GM23248 (cell line): ENCODE results near the gene HAPLN2. TPM values are rescaled to one million over a fixed set of nuclear protein-coding genes. Genes with fewer than 3 reads are reported as not detected.

ENCODE experiments used
- DNase-seq: peaks from one replicate; pipeline ENCODE4 v3.0.0-alpha.2; 2015
- H2AFZ ChIP-seq: fragments of 200-600 bp; sonication (generic); 2 replicates; pipeline ENCODE4 v1.6.1; 2016; ENCODE audit warnings: antibody characterized with exemption
- H3F3A ChIP-seq: fragments of 200-600 bp; sonication (generic); 2 replicates; pipeline ENCODE4 v1.6.1; 2016; ENCODE audit warnings: mild to moderate bottlenecking, antibody characterized with exemption, mixed run types; ENCODE audit not compliant: insufficient read depth
- H3K27ac ChIP-seq: fragments of 200-600 bp; sonication (generic); 2 replicates; pipeline ENCODE4 v1.5.1; 2016; ENCODE audit warnings: mild to moderate bottlenecking
- H3K27me3 ChIP-seq: fragments of 200-600 bp; sonication (generic); replicated peaks from 2 replicates; pipeline ENCODE4 v1.6.1; 2016; ENCODE audit warnings: mild to moderate bottlenecking; ENCODE audit not compliant: insufficient read depth
- H3K36me3 ChIP-seq: fragments of 200-600 bp; sonication (generic); 2 replicates; pipeline ENCODE4 v1.6.1; 2016; ENCODE audit warnings: low read depth, mild to moderate bottlenecking
- H3K4me1 ChIP-seq: fragments of 200-600 bp; sonication (generic); 2 replicates; pipeline ENCODE4 v1.6.1; 2016; ENCODE audit warnings: mild to moderate bottlenecking; ENCODE audit not compliant: insufficient read depth
- H3K4me2 ChIP-seq: fragments of 200-600 bp; sonication (generic); one replicate; pipeline ENCODE4 v1.6.1; 2016; ENCODE audit warnings: mild to moderate bottlenecking; ENCODE audit not compliant: unreplicated experiment
- H3K4me3 ChIP-seq: fragments of 200-600 bp; sonication (generic); 2 replicates; pipeline ENCODE4 v1.5.1; 2016; ENCODE audit warnings: mild to moderate bottlenecking
- H3K79me2 ChIP-seq: fragments of 200-600 bp; sonication (generic); 2 replicates; pipeline ENCODE4 v1.6.1; 2016; ENCODE audit warnings: mild to moderate bottlenecking; ENCODE audit not compliant: insufficient read depth
- H3K9ac ChIP-seq: fragments of 200-600 bp; sonication (generic); 2 replicates; pipeline ENCODE4 v1.6.1; 2016; ENCODE audit warnings: mild to moderate bottlenecking
- H3K9me2 ChIP-seq: fragments of 200-600 bp; sonication (generic); 2 replicates; pipeline ENCODE4 v1.6.1; 2016; ENCODE audit warnings: mixed run types, mild to moderate bottlenecking, moderate library complexity; ENCODE audit not compliant: insufficient read depth
- H3K9me3 ChIP-seq: fragments of 200-600 bp; sonication (generic); one replicate; pipeline ENCODE4 v1.6.1; 2017; ENCODE audit warnings: low read depth
- H4K20me1 ChIP-seq: fragments of 200-600 bp; sonication (generic); 2 replicates; pipeline ENCODE4 v1.6.0; 2016; ENCODE audit not compliant: insufficient read depth
- EZH2 ChIP-seq: fragments of 200-600 bp; sonication (generic); IDR thresholded peaks from 2 replicates; pipeline ENCODE4 v1.6.1; 2018; ENCODE audit warnings: antibody characterized with exemption, mild to moderate bottlenecking; ENCODE audit not compliant: insufficient read depth, poor library complexity, severe bottlenecking
- EZH2phosphoT487 ChIP-seq: fragments of 200-600 bp; sonication (generic); IDR thresholded peaks from 2 replicates; pipeline ENCODE4 v1.6.1; 2018; ENCODE audit warnings: antibody characterized with exemption, moderate library complexity, mild to moderate bottlenecking, low read depth; ENCODE audit not compliant: insufficient read depth
- WGBS, 2 experiments: methylation state at CpG; one replicate each; pipeline ENCODE4 v1.1.6; 2015 to 2017; ENCODE audit warnings: low lambda C conversion rate in 2 of 2, low coverage in 1 of 2; ENCODE audit errors: missing lambda C conversion rate in 2 of 2; 5-methylcytosine and 5-hydroxymethylcytosine counted together
- in situ Hi-C: fragments of 300-500 bp; cut with MboI; formaldehyde crosslinking; loops from 2 replicates; pipeline ENCODE4 v1.15.0; 2020
- polyA plus RNA-seq: library from polyadenylated mRNA; unstranded; fragments of >200 nt; fragmentation: Nextera tagmentation; extraction: Ambion mirVana; gene quantifications from 2 replicates; pipeline ENCODE4 v1.2.1, GENCODE V29; 2016
- total RNA-seq: library from RNA; depleted of rRNA; stranded (reverse); fragments of >200 nt; shearing (Covaris generic); gene quantifications from 2 replicates; pipeline ENCODE4 v1.2.3, GENCODE V29; 2014

HAPLN2 gene
- total and polyA plus RNA-seq, 2 experiments from 2014 or later, result not detected

GRCh38 chr1:156639601-156640101 is 20.4 kb downstream of the HAPLN2 start:
- TF ChIP-seq EZH2 (no peak), EZH2phosphoT487 (no peak)
- Histone ChIP-seq H3K27me3 (peaks cover 84% of the 10 kb centered on the region), H3F3A (no peaks in the 10 kb centered on the region), H3K79me2 (no peaks in the 10 kb centered on the region), H3K4me3 (no peak overlapping the region), H3K36me3 (no peaks in the 10 kb centered on the region), H3K9me3 (no peaks in the 10 kb centered on the region), H3K27ac (no peak overlapping the region), H4K20me1 (no peaks in the 10 kb centered on the region), H2AFZ (no peak overlapping the region), H3K9ac (no peak overlapping the region), H3K4me2 (no peak overlapping the region), H3K9me2 (no peaks in the 10 kb centered on the region), H3K4me1 (no peaks in the 10 kb centered on the region)
- no peak for DNase-seq
- in situ Hi-C loops, result no loop called here
- WGBS, 2 experiments, result 38 to 46% methylated on average over 6 of the region's 6 CpGs

- peaks cover 89% of the 10 kb centered on the region for H3K27me3 ChIP-seq
- H3K9me3 ChIP-seq, result no peaks in the 10 kb centered on the region
- DNase-seq, result no peak
- H4K20me1 ChIP-seq, result no peaks in the 10 kb centered on the region
- in situ Hi-C loops, result no loop called here
- no peak for TF ChIP-seq EZH2phosphoT487
- no peak for TF ChIP-seq EZH2
- no peak overlapping the region for H3K9ac ChIP-seq
- no peak overlapping the region for H3K4me2 ChIP-seq
- H3F3A ChIP-seq, result no peaks in the 10 kb centered on the region
- H3K79me2 ChIP-seq, result no peaks in the 10 kb centered on the region
- no peaks in the 10 kb centered on the region for H3K36me3 ChIP-seq
- 25 to 27% methylated on average over 5 to 6 of the region's 6 CpGs for WGBS, 2 experiments
- no peaks in the 10 kb centered on the region for H3K4me1 ChIP-seq
- no peak overlapping the region for H3K4me3 ChIP-seq
- H3K9me2 ChIP-seq, result no peaks in the 10 kb centered on the region
- no peak overlapping the region for H3K27ac ChIP-seq
- H2AFZ ChIP-seq, result no peak overlapping the region
Measured at GRCh38 chr1:156640842-156641706, 21.9 kb downstream of the HAPLN2 start.

- no peaks in the 10 kb centered on the region for H3K9me2 ChIP-seq
- no peaks in the 10 kb centered on the region for H3K9me3 ChIP-seq
- H3K9ac ChIP-seq, result no peak within 1 kb of the TSS
- no peak within 1 kb of the TSS for H3K4me3 ChIP-seq
- H3F3A ChIP-seq, result no peaks in the 10 kb centered on the region
- H3K27me3 ChIP-seq, result peaks cover 84% of the 10 kb centered on the region
- H4K20me1 ChIP-seq, result no peaks in the 10 kb centered on the region
- H3K79me2 ChIP-seq, result no peaks in the 10 kb centered on the region
- H3K36me3 ChIP-seq, result no peaks in the 10 kb centered on the region
- in situ Hi-C loops, result no loop called here
- H3K27ac ChIP-seq, result no peak within 1 kb of the TSS
- TF ChIP-seq EZH2phosphoT487 (no peak), EZH2 (no peak)
- peak; percentile 48 for DNase-seq
- H3K4me2 ChIP-seq, result peak within 1 kb of the TSS; percentile 16
- no peaks in the 10 kb centered on the region for H3K4me1 ChIP-seq
- 1% methylated on average over 31 to 37 of the region's 46 CpGs for WGBS, 2 experiments
- H2AFZ ChIP-seq, result no peak within 1 kb of the TSS
Measured at GRCh38 chr1:156641761-156642264, 22.6 kb downstream of the HAPLN2 start, which contains the start of gene BCAN. BCAN (plus strand) TSS chr1:156642117; CDS start chr1:156646055, 3,938 bp downstream.

GRCh38 chr1:156642265-156643048 is 23.2 kb downstream of the HAPLN2 start:
- Histone ChIP-seq H3K36me3 (no peaks in the 10 kb centered on the region), H3K27ac (no peak overlapping the region), H3K9me3 (no peaks in the 10 kb centered on the region), H3K9ac (no peak overlapping the region), H3K4me1 (no peaks in the 10 kb centered on the region), H4K20me1 (no peaks in the 10 kb centered on the region), H3K4me3 (no peak overlapping the region), H3F3A (no peaks in the 10 kb centered on the region), H3K4me2 (peak overlapping the region; percentile 16), H3K9me2 (no peaks in the 10 kb centered on the region), H3K27me3 (peaks cover 85% of the 10 kb centered on the region), H2AFZ (no peak overlapping the region), H3K79me2 (no peaks in the 10 kb centered on the region)
- DNase-seq, result peak; percentile 24
- WGBS, 2 experiments, result 21 to 23% methylated on average over 34 to 36 of the region's 40 CpGs
- in situ Hi-C loops, result no loop called here
- TF ChIP-seq EZH2 (no peak), EZH2phosphoT487 (0 out of 2 replicates have a peak, but pooled peaks have one; percentile 8)
